ENCODE measurements around the gene IL2RA.

DNA sequence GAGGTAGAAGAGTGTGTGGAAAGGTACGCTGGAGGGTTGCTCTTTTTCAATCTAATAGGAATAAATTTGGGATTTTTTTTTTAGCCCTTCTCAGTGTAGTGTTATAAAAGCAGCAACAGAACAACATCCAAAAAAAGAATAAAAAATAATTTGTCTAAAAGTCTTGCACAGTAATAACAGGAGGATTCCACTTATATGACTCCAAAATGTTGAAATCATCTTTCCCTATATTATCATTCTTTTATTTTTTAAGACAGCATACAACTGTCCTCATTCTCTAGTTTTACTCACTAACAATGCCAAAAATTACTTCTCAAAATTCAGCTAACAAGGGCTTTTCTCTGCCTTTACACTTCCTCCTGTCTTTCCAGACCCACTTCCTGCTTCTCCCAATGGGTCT lies 27.8 kb downstream of the IL2RA start:
- TF ChIP-seq CTCF (IDR thresholded peaks at IDR 0.05) (no peak), POLR2A (IDR thresholded peaks at IDR 0.05) (no peak)
